ENCODE results near the gene RAP1GAP2. TPM values are rescaled to one million over a fixed set of nuclear protein-coding genes. Genes with fewer than 3 reads are reported as not detected.

The RAP1GAP2 gene
- total and polyA plus RNA-seq, 2 of the 8 experiments (the other 6 are each of a cell fraction or from before 2014, with no cell fraction given), result 24.0 to 63.8 TPM

DNA sequence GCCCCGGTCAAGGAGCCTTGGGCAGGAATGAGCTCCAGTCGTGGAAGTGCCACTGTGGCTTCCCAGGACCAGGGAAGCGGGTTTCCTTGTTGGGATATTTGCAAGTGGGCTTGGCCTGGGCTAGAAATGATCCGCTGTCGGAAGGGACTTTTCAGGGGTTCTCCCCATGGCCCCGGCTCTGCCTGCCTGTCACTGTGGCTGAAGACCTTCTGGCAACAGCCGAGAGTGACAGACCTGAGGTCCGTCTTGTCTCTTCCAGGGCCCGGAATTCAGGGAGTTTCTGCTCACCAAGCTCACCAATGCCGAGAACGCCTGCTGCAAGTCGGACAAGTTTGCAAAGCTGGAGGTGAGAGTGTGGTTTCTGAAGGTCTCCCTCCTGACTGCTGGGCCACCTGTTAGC lies 209.5 kb downstream of the RAP1GAP2 start (continued):
- TF ChIP-seq, protein P1, sequence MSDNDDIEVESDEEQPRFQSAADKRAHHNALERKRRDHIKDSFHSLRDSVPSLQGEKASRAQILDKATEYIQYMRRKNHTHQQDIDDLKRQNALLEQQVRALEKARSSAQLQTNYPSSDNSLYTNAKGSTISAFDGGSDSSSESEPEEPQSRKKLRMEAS (IDR thresholded peaks at IDR 0.05), result no peak
- no peak for TF ChIP-seq CHD1 (IDR thresholded peaks at IDR 0.05; ENCODE audit: low read depth, low read length)
